ENCODE data around the gene RTN1.

DNA sequence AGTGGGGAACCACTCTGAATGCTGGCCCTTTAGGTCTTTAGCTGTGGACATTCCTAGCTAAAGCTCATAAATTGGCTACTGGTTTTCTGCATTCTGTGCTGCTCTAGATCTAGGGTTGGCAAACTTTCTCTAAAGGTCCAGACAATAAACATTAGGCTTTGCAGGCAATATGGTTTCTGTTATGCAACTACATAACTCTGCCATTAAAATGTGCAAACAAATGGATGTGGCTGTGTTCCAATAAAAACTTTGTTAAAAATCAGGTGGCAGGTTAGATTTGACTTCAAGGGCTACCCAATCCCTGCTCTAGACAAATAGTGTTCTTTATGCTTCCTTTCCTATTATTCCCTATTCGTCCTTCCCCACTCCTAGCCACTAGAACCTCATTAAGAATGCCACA is 42.6 kb upstream of the RTN1 start:
- no peak for TF ChIP-seq POLR2A (IDR thresholded peaks at IDR 0.05)
- TF ChIP-seq, protein P1, sequence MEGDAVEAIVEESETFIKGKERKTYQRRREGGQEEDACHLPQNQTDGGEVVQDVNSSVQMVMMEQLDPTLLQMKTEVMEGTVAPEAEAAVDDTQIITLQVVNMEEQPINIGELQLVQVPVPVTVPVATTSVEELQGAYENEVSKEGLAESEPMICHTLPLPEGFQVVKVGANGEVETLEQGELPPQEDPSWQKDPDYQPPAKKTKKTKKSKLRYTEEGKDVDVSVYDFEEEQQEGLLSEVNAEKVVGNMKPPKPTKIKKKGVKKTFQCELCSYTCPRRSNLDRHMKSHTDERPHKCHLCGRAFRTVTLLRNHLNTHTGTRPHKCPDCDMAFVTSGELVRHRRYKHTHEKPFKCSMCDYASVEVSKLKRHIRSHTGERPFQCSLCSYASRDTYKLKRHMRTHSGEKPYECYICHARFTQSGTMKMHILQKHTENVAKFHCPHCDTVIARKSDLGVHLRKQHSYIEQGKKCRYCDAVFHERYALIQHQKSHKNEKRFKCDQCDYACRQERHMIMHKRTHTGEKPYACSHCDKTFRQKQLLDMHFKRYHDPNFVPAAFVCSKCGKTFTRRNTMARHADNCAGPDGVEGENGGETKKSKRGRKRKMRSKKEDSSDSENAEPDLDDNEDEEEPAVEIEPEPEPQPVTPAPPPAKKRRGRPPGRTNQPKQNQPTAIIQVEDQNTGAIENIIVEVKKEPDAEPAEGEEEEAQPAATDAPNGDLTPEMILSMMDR (IDR thresholded peaks at IDR 0.05 in 8 of 11, conservative IDR thresholded peaks at IDR 0.05 in 3 of 11) = no peak

Measured in spleen (tissue), 7 donors.